Left colon (tissue), 2 donors: ENCODE results near the gene INCA1. TPM values are rescaled to one million over a fixed set of nuclear protein-coding genes. Genes with fewer than 3 reads are reported as not detected.

ENCODE experiments used
- ATAC-seq: fragments of 200-7000 bp; cut with Tn5 transposase; one replicate; pipeline ENCODE4 v1.9.1; 2020; ENCODE audit warnings: mild to moderate bottlenecking, moderate library complexity
- DNase-seq, 2 donors: peaks; one replicate each; pipeline ENCODE4 v3.0.0-alpha.2; 2020
- intact Hi-C, 2 donors: fragments of 100-400 bp; cut with DNase I in 1 of 2; cut with micrococcal nuclease in 1 of 2; formaldehyde crosslinking; loops; one replicate each; pipeline versions ENCODE4 v1.11.2 to v1.14.0; 2022; cut with DNase I, micrococcal nuclease
- microRNA-seq, 2 donors: library from miRNA; unstranded; fragments of <30 nt; microRNA quantifications; one replicate each; pipeline versions ENCODE4 v1.1.0 to v1.2.0, GENCODE V29; 2020
- total RNA-seq, 2 donors: library from RNA; stranded (reverse); fragmentation: NEBNext Ultra II Directional; extraction: Animal tissue kit (Norgen Biotek cat#: 25700); gene quantifications; one replicate each; pipeline ENCODE4 v1.2.1, GENCODE V29; 2021
- donor health status: DM: no; HTN: no; CAD: no.
- donor health status: DM: yes; HTN: yes; CAD: no.

Gene INCA1
- total RNA-seq, 2 donors from 2014 or later: 1.9 TPM

DNA sequence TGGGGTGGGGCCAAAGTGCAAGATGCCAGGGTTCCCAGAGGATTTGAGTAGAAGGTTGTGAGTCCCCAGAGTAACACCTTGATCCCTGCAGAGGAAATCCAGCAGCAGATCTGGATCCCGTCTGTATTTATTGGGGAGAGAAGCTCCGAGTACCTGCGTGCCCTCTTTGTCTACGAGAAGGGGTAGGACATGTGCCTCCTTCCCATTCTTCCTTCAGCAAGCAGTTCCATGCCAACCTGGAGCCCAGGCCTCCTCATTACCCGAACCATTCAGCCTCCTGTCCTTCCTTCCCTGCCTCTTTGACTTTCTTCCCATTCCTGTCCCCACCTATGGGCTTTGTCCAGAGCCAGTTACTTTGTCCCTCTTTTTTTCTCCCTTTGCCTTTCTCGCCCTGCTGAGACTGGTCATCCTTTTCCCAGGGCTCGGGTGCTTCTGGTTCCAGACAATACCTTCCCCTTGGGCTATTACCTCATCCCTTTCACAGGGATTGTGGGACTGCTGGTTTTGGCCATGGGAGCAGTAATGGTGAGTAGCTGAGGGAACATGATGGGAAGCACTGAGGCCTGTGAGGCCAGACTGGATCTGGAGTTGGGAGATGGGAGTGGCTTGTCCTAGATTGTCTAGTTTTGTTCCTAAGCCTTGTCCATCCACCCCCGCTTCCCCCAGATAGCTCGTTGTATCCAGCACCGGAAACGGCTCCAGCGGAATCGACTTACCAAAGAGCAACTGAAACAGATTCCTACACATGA lies 54.4 kb downstream of the INCA1 start:
- ATAC-seq (no peak), DNase-seq (no peak)
- intact Hi-C loops: no loop called here

GRCh38 chr17:4941319-4941610 lies 56.1 kb downstream of the INCA1 start:
- intact Hi-C loops: no loop called here
- no peak for DNase-seq
- ATAC-seq: no peak

DNA sequence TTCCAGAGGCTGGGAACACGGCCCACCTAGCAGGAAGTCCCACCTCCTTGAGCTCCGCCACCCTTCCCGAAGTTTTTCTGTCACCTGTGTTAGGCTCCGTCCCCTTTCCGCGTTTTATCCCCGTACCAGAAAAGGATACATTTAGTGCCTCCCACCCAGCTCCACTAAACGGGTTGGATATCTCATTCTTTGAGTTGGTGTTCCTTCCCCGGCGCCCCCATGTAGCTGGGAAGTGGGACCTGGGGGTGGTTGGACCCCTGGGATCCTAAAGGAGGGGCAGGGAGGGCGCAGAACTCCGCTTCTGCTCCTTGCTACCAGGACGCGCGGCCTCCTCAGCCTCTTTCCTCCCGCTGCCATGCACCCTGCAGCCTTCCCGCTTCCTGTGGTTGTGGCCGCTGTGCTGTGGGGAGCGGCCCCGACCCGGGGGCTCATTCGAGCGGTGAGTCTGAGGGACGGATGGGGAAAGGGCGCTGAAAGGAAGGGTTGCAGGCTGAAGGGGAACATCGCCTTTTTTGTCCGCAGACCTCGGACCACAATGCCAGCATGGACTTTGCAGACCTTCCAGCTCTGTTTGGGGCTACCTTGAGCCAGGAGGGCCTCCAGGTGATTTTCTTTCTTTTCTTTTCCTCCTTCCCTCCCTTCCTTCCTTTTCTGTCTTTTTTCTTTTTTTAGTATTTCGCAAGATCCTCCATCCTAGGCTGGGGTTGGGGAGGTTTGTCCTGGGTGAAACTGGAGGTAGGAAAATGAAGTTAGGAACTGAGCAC lies 56.6 kb downstream of the INCA1 start:
- ATAC-seq (peak; percentile 66), DNase-seq (peak; percentile 58 to 89)
- intact Hi-C loops: no loop called here

DNA sequence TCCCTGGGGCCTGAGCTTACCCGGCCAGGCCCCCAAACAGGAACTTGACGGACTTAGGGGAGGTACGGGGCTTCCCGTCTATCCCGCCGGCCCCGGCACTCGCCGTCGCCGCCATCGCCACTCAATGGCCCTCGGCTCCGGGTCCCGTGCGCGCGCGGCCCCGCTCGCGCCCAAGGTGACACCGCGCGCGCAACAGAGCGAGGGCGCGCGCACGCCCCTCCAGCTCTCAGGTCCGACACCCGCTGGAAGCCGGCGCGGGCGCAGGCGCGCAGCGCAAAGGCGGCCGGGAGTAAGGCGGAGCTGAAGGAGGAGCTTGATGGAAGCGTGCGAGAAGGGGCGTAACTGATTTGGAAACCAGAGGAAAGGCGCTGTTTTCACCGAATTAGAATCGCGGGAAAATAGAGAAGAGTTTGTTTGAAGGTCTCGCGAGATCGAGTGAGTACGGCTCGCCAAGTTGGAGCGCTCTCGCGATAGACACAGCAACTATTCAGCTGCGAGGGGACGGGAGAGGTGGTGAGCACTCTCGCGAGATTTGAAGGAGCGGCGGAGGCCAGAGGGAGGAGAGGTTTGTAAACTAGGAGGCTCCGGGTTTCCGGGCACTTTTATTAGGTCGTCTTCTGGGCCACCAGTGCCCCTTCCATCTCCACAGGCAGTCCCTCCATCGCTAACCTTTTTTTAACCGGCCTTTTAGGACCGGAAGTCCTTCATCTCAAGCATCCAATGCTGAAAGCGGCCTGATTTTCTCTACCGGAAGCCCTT lies 57.3 kb downstream of the INCA1 start, which contains the start of the genes RNF167 and SLC25A11:
RNF167 (plus strand) TSS at position 473 of the 759 bp plus-strand sequence. CDS start 642 bp downstream, outside the sequence.
SLC25A11 (minus strand) TSS at position 251 of the 759 bp plus-strand sequence; CDS start at position 115, 136 bp downstream.
- DNase-seq (peak; percentile 94 to 97), ATAC-seq (peak; percentile 85)
- intact Hi-C loops: no loop called here

GRCh38 chr17:4939546-4939795 lies 57.9 kb downstream of the INCA1 start:
- DNase-seq (peak in 1 of 2 donors; percentile 60), ATAC-seq (peak; percentile 2)
- intact Hi-C loops: no loop called here

DNA sequence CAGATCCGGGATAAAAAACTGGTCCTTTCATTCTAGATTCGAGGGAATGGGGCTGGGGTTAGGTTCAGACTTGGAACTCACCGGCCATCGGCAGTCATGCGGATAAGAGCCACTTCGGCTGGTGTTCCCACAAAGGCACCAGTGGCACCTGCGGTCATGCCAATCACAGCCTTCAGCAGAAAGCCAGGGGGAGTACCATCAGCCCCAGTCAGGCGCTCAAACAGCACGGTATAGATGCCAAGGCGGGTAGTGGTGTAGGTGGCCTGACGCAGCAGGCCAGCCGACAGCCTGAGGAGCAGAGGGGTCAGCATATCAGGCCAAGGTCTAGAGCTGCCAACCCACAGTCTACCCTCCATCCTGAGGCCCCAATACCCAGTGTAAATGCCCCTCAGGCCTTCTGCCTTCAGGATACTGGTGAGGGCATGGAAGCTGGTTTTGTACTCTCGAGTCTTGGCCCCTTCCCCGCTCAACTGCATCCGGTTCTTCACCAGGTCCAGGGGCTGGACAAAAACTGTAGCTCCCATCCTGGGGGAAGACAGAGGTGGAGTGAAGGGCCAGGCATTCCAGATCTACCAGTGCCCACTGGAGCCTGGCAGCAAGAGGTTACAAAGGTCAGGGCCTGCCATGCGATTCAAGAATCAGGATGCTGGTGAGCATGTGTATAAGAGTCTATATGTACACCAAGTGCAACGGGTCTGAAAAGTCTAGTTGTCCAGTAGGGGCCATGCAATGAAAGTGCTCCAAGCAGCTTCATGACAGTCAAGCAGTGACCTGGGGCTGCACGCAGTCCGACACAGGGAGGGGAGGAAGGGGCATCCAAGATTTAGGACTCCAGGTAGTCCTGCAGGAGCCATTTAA lies 58.4 kb downstream of the INCA1 start:
- intact Hi-C loops: no loop called here
- ATAC-seq (peak; percentile 6), DNase-seq (no peak)

Small RNAs within 50 kb of the gene (microRNA-seq; reads per million reads assigned to microRNA genes)
- gene MIR6864 (0 to 1.4 reads per million in 2 donors), gene MIR6865 (0 reads per million in 2 donors)

Other genes starting within 250 kb of the INCA1 start
- 10 to 100 TPM; 17.3 to 26.9 TPM for gene TM4SF5, start 225.6 kb downstream of the INCA1 start, total RNA-seq
- gene VMO1, start 211.2 kb downstream of the INCA1 start, total RNA-seq: under 1 TPM; 0.73 to 0.79 TPM
- gene GLTPD2, start 208.6 kb downstream of the INCA1 start, total RNA-seq: under 1 TPM; 0.49 to 0.61 TPM
- 10 to 100 TPM; 79.4 to 99.6 TPM for gene PSMB6, start 201.4 kb downstream of the INCA1 start, total RNA-seq
- 10 to 100 TPM; 26.1 to 27.5 TPM for gene PLD2, start 190.4 kb downstream of the INCA1 start, total RNA-seq
- gene MINK1, start 164.2 kb downstream of the INCA1 start, total RNA-seq: 100 to 1,000 TPM; 193 to 205 TPM
- gene C17orf107, start 98.0 kb downstream of the INCA1 start, total RNA-seq: 1 to 10 TPM; 1.3 to 1.8 TPM
- gene CHRNE, start 94.4 kb downstream of the INCA1 start, total RNA-seq: under 1 TPM; 0.43 to 0.81 TPM
- not detected for gene GP1BA, start 65.2 kb downstream of the INCA1 start, total RNA-seq
- 10 to 100 TPM; 77.5 to 90.0 TPM for gene SLC25A11, start 57.5 kb downstream of the INCA1 start, total RNA-seq
- 100 to 1,000 TPM in 1 of 2 donors, 10 to 100 TPM in 1; 96.5 to 105 TPM for gene RNF167, start 57.3 kb downstream of the INCA1 start, total RNA-seq
- 100 to 1,000 TPM; 720 to 812 TPM for gene PFN1, start 49.0 kb downstream of the INCA1 start, total RNA-seq
- gene ENO3, start 46.4 kb downstream of the INCA1 start, total RNA-seq: 1 to 10 TPM; 7.3 to 8.9 TPM
- gene SPAG7, start 29.7 kb downstream of the INCA1 start, total RNA-seq: 10 to 100 TPM; 49.3 to 68.2 TPM
- gene CAMTA2, start 9.8 kb downstream of the INCA1 start, total RNA-seq: 10 to 100 TPM; 49.1 to 52.2 TPM
- 100 to 1,000 TPM; 212 to 226 TPM for gene KIF1C, start 428 bp upstream of the INCA1 start, total RNA-seq
- 1 to 10 TPM; 2.4 to 2.5 TPM for gene SLC52A1, start 37.9 kb upstream of the INCA1 start, total RNA-seq
- 1 to 10 TPM; 8.0 to 8.6 TPM for gene ZFP3, start 80.9 kb upstream of the INCA1 start, total RNA-seq
- 1 to 10 TPM; 7.1 to 7.7 TPM for gene ZNF232, start 114.4 kb upstream of the INCA1 start, total RNA-seq
- gene USP6, start 118.5 kb upstream of the INCA1 start, total RNA-seq: under 1 TPM; 0.08 to 0.12 TPM
- 1 to 10 TPM; 3.7 to 3.9 TPM for gene ZNF594, start 194.3 kb upstream of the INCA1 start, total RNA-seq
- gene SCIMP, start 237.3 kb upstream of the INCA1 start, total RNA-seq: 1 to 10 TPM in 1 of 2 donors, under 1 TPM in 1; 0.64 to 2.3 TPM